NCI-H2107 treated with DMSO at 0.1 percent for 48 hours (cell line): ENCODE measurements around the gene ALOX5.

Experiments used
- DNase-seq: peaks from one replicate; lab custom pipeline; 2025; ENCODE audit not compliant: unreplicated experiment; lab: John Stamatoyannopoulos, UW

The ALOX5 gene

DNA sequence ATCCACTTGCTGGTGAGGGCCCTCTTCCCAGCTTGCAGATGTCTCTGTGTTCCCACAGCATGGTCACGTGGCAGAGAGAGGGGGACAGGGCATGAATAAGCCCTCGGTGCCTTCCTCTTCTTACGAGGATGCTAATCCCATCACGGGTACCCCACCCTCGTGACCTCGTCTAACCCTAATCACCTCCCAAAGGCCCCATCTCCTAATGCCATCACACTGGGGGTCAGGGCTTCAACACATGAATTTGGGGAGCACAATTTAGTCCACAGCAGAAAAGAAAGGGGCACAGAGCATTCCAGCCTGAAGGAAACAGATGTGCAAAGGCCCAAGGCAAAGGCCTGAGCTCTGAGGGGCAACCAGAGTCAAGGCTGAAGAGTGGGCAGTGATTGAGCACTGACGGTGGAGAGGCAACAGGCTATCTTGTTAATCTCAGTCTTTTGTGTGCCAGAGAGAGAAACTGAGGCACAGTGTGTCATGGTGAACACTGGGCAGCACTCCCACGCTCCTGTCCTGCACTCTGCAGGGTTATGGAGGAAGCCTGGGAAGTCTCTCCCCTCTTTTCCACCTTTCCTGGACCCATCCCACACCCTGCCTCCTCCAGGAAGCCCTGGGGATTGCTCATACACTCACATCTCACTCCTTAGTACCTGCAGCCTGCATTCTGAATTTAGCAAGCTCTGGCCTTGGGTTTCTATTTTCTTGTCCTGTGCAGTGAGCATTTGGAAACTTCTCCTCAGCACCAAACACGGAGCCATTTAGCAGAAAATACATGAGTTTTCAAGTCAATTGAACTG lies 49.0 kb downstream of the ALOX5 start:
- DNase-seq, result no peak

GRCh38 chr10:45423976-45424499 lies 50.0 kb downstream of the ALOX5 start:
- no peak for DNase-seq

- DNase-seq, result no peak
Observed at GRCh38 chr10:45424668-45425404, 50.8 kb downstream of the ALOX5 start.

DNA sequence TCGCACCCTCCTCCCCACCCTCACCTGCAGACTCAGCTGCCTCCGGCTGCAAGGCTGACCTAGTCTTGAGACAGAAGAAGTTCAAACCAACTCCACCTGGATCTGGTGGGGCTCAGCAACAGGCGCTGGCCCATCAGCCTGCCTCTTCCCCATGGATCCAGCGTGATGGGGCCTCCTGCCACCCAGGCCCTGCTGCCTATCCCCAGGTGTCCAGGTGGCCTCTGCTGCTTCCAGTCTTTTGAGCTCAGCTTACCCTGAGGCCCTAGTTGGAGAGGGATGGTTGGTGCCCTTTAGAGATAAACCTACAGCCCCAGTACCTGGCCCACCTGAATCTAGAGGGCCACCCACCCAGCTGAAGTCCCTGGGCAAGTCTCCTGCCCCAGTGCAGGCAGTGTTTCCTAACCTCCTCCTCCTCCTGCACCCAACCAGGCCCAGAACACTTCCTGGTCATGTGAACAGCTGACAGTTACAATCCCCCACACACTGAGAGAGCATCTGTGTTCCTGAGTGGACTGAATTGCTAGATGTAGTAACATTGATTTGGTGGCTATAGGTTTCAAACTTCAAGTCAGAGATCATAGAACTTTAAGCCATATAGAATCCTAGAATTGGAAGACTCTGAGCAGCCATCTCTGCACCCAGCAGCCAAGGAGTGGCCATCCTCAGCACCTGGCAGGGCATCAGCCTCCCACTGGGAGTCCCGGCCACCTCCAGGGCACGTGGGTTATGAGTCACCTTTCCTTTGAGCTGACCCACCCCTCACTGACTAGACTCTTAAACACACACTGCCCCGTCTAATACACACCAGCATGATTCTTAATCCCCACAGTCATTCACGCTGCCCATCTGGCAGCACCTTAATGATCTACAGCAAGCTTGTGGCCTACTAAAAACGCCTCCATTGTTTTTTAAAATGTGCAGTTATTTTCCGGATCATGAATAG lies 51.9 kb downstream of the ALOX5 start:
- no peak for DNase-seq

DNA sequence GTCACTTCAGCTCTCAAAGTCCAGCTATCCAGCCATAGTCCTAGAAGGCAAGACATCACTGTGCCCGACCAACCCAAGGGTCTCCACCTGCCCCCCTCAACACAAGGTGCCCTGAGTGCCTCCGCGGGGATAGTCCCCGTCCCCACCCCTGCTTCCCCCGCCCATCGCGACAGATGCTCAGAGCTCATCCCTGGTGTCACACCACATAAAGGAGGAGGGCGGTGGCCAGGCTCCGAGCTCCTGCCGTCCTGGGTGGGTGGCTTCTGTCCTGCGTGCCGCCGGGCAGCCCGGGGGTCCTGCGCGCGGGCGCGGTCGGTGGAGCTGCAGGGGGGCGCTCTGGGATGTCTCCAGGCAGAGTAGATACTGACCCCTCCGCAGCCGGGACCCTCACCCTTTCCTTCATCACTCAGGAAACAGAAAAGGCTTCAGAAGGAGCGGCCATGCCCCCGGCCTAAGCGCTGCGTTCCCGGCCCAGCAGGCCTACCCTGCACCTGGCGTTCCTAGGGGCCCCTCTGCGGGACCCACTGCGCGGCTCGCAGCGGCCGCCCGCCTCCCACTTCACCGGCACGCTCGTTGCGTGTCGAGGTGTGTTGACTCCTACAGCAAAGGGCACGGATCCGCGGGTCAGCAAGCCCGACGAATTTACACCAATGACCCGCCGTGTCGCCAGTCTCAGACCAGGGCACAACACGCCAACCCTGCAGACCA lies 53.4 kb downstream of the ALOX5 start:
- no peak for DNase-seq

DNA sequence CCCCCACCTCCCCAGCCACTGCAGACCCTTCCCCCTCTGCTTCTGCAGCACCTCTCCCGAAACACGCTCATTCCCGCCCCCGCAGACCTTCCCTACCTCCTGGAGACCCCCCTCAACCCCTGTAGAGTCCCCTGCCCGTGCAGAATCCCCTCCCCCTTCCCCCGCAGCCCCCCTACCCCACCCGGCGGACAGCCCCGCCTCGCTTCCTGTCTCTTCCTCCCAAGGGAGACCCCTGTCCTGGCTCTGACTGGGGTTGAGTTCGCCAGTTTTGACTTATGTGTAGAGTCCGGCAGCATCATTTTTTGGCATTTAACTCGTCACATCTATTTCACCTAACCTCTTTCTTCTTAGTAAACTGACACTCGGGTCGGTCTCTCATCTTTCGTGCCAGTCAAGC lies 54.0 kb downstream of the ALOX5 start:
- no peak for DNase-seq

- no peak for DNase-seq
Observed at GRCh38 chr10:45428611-45429510, 54.8 kb downstream of the ALOX5 start.

- DNase-seq, result no peak
Observed at GRCh38 chr10:45429790-45430189, 55.8 kb downstream of the ALOX5 start.

- no peak for DNase-seq
Observed at GRCh38 chr10:45432113-45432512, 58.1 kb downstream of the ALOX5 start.

GRCh38 chr10:45432700-45433472 lies 58.9 kb downstream of the ALOX5 start:
- DNase-seq, result no peak

DNA sequence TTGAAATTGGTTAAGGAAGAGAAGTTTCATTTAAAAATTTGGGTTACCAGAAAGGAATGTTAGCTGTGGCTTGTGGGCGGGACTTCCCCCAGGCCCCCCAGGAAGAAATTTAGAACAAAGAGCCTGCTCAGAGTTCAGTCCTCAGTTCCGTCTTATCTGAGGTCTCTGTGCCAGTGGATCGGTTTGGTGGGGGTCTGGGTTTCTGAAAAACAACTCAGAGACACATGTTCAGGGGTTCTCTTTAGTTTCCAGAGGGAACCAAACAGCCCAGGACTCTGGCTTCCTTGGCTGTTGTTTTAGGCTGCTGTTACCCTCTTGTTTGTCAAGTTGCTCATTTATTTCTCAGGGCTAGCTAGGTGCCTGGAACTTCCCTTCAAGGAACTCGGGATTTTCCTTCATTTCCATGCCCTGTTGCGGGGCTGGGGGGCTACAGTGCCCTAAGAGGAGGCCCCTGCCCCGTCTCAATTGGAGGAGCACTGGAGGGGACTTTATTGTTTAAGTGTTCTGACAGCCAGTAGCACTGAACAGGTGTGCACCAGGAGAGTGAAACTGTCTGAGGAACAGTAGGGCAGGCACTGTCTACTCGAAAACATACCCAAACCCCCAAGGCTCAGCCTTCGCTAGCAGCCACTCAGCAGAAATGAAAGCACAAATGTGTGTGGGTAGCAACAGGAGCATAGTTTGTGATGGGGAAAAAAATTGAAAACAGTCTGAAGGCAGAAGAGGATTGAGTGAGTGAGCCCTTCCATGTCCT lies 59.9 kb downstream of the ALOX5 start:
- no peak for DNase-seq

DNA sequence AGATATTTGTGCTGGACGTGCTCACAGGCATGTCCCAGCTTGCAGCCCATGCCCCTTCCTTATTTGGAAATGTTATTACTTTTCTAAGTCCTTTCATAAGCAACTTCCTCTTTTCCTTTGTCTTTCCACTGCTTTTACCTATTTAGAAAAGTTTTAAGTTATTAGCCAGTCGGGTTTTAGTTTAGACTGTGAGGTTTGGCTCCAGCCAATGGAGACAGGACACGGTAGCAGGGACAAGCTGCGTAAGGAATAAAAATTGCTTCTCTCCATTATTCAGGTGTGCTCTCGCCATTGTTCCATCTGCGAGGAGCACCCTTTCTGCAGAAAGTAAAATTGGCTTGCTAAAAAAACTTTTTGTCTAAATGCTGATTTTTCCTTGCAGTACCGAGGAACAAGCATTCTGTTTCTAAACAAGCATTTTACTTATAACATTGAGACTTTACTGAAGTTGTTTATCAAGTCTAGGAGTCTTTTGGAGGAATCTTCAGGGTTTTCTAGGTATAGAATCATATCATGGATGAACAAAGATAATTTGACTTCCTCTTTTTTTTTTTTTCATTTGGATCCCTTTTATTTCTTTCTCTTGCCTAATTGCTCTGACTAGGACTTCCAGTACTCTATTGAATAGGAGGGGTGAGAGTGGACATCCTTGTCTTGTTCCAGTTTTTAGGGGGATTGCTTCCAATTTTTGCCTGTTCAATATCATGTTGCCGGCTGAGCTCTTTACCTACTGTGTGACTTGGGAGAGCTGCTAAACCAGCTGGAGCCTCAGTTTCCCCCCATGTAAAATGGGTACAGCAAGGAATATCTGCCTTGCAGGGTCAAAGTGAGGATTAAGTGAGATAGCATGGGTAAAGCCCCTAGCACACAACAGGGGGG lies 63.8 kb downstream of the ALOX5 start:
- DNase-seq, result no peak

GRCh38 chr10:45438466-45439090 lies 64.6 kb downstream of the ALOX5 start:
- DNase-seq, result no peak

DNA sequence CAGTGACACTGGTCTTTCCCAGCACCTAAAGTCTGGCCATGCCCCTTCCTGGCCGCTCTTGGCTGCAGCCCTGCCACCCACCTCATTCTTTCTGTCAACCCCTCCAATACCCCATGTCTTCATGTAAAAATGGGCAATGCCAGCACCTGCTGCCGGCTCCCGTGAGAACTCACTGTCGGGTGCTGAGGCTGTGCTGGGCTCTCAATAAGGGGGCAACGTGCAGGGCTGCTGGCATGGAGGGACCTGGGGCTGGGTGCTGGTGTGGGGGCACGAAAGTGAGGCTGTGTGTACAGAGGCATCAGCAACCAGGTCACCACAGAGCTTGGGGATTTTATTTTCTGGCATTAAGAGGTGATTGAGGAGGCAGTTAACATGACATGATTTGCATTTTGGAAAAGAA lies 65.3 kb downstream of the ALOX5 start:
- DNase-seq, result no peak

DNA sequence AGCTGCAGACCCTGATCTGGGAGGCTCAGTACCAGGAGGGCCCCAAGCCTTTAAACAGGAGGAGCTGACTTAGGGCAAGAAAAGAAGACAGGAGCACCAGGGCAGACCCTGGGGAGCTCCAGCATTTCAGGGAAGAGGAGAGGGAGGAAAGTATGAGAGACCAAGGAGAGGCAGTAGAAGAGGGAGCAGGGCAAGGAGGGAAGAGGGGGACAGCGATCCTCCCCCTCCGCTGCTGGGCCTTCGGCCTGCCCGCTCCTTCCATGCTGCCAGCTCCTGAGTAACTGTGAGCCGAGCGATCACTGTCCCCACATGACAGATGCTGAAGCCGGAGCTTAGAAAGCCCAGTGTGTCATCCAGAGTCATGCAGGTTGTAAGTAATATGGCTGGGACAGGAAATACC lies 65.9 kb downstream of the ALOX5 start:
- no peak for DNase-seq

DNA sequence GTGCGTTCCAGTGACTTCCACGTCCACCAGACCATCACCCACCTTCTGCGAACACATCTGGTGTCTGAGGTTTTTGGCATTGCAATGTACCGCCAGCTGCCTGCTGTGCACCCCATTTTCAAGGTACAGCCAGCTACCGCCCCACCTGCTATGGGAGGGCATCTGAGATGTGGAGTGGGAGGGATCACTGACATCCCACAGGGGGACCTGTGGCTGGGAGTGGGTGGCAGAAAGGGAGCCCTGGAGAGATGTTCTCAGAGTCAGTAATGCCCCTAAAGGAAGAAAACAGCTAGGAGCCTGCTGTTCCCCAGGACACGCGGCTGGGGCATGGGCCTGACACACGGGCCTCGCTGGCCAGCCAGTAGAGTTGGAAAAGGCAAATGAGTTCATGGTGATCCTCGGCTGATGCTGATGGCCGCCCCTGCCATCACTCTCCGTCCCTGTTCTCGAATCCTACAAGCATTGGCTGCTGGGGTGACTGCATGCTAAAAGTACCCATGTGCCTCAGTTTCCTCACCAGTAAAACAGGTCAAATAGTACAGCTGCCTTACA lies 66.6 kb downstream of the ALOX5 start:
- no peak for DNase-seq
